HCT116 (cell line): Measurements from ENCODE around the gene SLC25A42. TPM values are rescaled to one million over a fixed set of nuclear protein-coding genes. Genes with fewer than 3 reads are reported as not detected.
A peak's percentile ranks its signal among the peaks of the same experiment; 100 is the strongest.

Experiments
- ATAC-seq: fragments of 200-7000 bp; cut with Tn5 transposase; 2 replicates; pipeline ENCODE4 v1.9.1; 2020; ENCODE audit warnings: mild to moderate bottlenecking, moderate library complexity
- BruUV-seq: library from RNA; stranded (reverse); fragments of 400-500 nt; replicated peaks from 2 replicates; lab custom pipeline; 2021; lab: Mats Ljungman, UMichigan
- CTCF ChIA-PET: fragments of 300-600 bp; sonication (Branson Sonifier 250); formaldehyde crosslinking; loops from one replicate; lab custom pipeline; 2021; ENCODE audit warnings: antibody characterized with exemption; lab: Charles Lee
- POLR2A ChIA-PET: fragments of 300-600, 350-600 bp; sonication (Branson Sonifier 250); formaldehyde crosslinking; loops from one replicate; lab custom pipeline; 2021; ENCODE audit warnings: antibody characterized with exemption; lab: Charles Lee
- RAD21 ChIA-PET, 2 experiments: fragments of 300-600 bp; sonication (Branson Sonifier 250); formaldehyde crosslinking; loops; one replicate each; lab custom pipeline; 2023; ENCODE audit warnings: low total read pairs in 2 of 2; ENCODE audit not compliant: uncharacterized antibody in 2 of 2, unreplicated experiment in 2 of 2, low non-redundant PET in 1 of 2; lab: Charles Lee
- DNase-seq: peaks from one replicate; pipeline ENCODE4 v3.0.0-alpha.2; 2010; ENCODE audit warnings: low read depth, low spot score
- H2AFZ ChIP-seq: fragments of 200-600 bp; shearing (Covaris generic), sonication (generic); 2 replicates; pipeline ENCODE4 v1.6.1; 2017; ENCODE audit warnings: low read depth, mixed run types, mixed read lengths, antibody characterized with exemption, low read length; ENCODE audit not compliant: poor library complexity, severe bottlenecking
- H3K27ac ChIP-seq: 2 replicates; pipeline ENCODE4 v1.5.1; 2012; ENCODE audit warnings: low read depth, low read length
- H3K27me3 ChIP-seq: fragments of 200-600 bp; sonication (generic); 2 replicates; pipeline ENCODE4 v1.6.1; 2016; ENCODE audit warnings: mixed run types, low read length, mixed read lengths; ENCODE audit not compliant: insufficient read depth
- H3K36me3 ChIP-seq, 2 experiments: fragments of 200-500 bp in 1 of 2; fragments of 200-600 bp in 1 of 2; sonication (Bioruptor generic) in 1 of 2; sonication (generic) in 1 of 2; 2 replicates each; pipeline versions ENCODE4 v1.5.1 to v1.6.1; 2014 to 2016; ENCODE audit warnings: low read length in 2 of 2, inconsistent platforms in 1 of 2, mixed read lengths in 1 of 2, mixed run types in 1 of 2; ENCODE audit not compliant: insufficient read depth in 2 of 2, control insufficient read depth in 1 of 2
- H3K4me1 ChIP-seq, 2 experiments: fragments of 200-600 bp in 1 of 2; sonication (generic) in 1 of 2; 2 replicates each; pipeline versions ENCODE4 v1.5.1 to v1.6.1; 2012 to 2017; ENCODE audit warnings: low read length in 2 of 2, inconsistent platforms in 1 of 2, mild to moderate bottlenecking in 1 of 2, mixed read lengths in 1 of 2, mixed run types in 1 of 2, moderate library complexity in 1 of 2; ENCODE audit not compliant: insufficient read depth in 2 of 2, control insufficient read depth in 1 of 2
- H3K4me2 ChIP-seq: fragments of 200-600 bp; sonication (generic); 2 replicates; pipeline ENCODE4 v1.6.1; 2017; ENCODE audit warnings: mixed run types, low read length, mixed read lengths
- H3K4me3 ChIP-seq, 2 experiments: fragments of 200-600 bp in 1 of 2; sonication (generic) in 1 of 2; replicated peaks in 1 of 2; 2 replicates each; pipeline ENCODE4 v1.5.1; 2011 to 2016; ENCODE audit warnings: low read length in 2 of 2, control low read depth in 1 of 2, low read depth in 1 of 2, mild to moderate bottlenecking in 1 of 2, mixed read lengths in 1 of 2, mixed run types in 1 of 2
- H3K79me2 ChIP-seq: fragments of 200-600 bp; sonication (generic); 2 replicates; pipeline ENCODE4 v1.6.1; 2017; ENCODE audit warnings: mild to moderate bottlenecking, mixed run types, low read length, moderate library complexity, mixed read lengths; ENCODE audit not compliant: insufficient read depth
- H3K9ac ChIP-seq: fragments of 200-600 bp; sonication (generic); 2 replicates; pipeline ENCODE4 v1.6.1; 2016; ENCODE audit warnings: low read length, mixed read lengths
- H3K9me2 ChIP-seq: fragments of 200-600 bp; sonication (generic), shearing (Covaris generic); 2 replicates; pipeline ENCODE4 v1.6.1; 2017; ENCODE audit warnings: mixed run types, mild to moderate bottlenecking, moderate library complexity; ENCODE audit not compliant: insufficient read depth
- H3K9me3 ChIP-seq, 2 experiments: fragments of 200-500 bp in 1 of 2; fragments of 200-600 bp in 1 of 2; sonication (Bioruptor generic) in 1 of 2; sonication (generic) in 1 of 2; 2 replicates each; pipeline ENCODE4 v1.6.1; 2014 to 2017; ENCODE audit warnings: low read length in 2 of 2, mixed read lengths in 2 of 2, inconsistent platforms in 1 of 2, low read depth in 1 of 2, mild to moderate bottlenecking in 1 of 2, mixed run types in 1 of 2, moderate library complexity in 1 of 2; ENCODE audit not compliant: control insufficient read depth in 1 of 2, insufficient read depth in 1 of 2
- H4K20me1 ChIP-seq: fragments of 200-600 bp; sonication (generic), shearing (Covaris generic); 2 replicates; pipeline ENCODE4 v1.6.1; 2017; ENCODE audit warnings: mixed run types, mild to moderate bottlenecking, moderate library complexity; ENCODE audit not compliant: insufficient read depth
- CEBPB ChIP-seq: IDR thresholded peaks from 2 replicates; pipeline ENCODE4 v1.6.1; 2012; ENCODE audit warnings: low read depth
- CTCF ChIP-seq, 3 experiments: fragments of 200-600 bp in 1 of 3; sonication (generic) in 1 of 3; IDR thresholded peaks in 2 of 3; conservative IDR thresholded peaks in 1 of 3; 2 replicates each; pipeline ENCODE4 v1.5.1; 2012 to 2017; ENCODE audit warnings: low read depth in 2 of 3, low read length in 2 of 3, antibody characterized with exemption in 1 of 3, borderline replicate concordance in 1 of 3, control low read depth in 1 of 3, mild to moderate bottlenecking in 1 of 3, mixed read lengths in 1 of 3, mixed run types in 1 of 3, moderate library complexity in 1 of 3; ENCODE audit not compliant: insufficient read depth in 1 of 3
- EZH2 ChIP-seq: fragments of 200-600 bp; sonication (generic); IDR thresholded peaks from 2 replicates; pipeline ENCODE4 v1.6.1; 2017; ENCODE audit warnings: antibody characterized with exemption, mixed run types
- FOSL1 ChIP-seq: IDR thresholded peaks from 2 replicates; pipeline ENCODE4 v1.6.1; 2012; ENCODE audit warnings: low read depth
- JUND ChIP-seq: IDR thresholded peaks from 2 replicates; pipeline ENCODE4 v1.6.1; 2012
- RAD21 ChIP-seq: IDR thresholded peaks from 2 replicates; pipeline ENCODE4 v1.6.1; 2012; ENCODE audit warnings: low read depth, mild to moderate bottlenecking
- ZNF274 ChIP-seq: fragments of 200-500 bp; sonication (Bioruptor generic); IDR thresholded peaks from 2 replicates; pipeline ENCODE4 v1.6.1; 2014; ENCODE audit warnings: mild to moderate bottlenecking, low read depth, low read length, inconsistent platforms
- intact Hi-C: fragments of 100-400 bp; cut with micrococcal nuclease; formaldehyde crosslinking; loops from 2 replicates; pipeline ENCODE4 v1.10.0; 2022
- total RNA-seq: library from RNA; stranded (reverse); gene quantifications from one replicate; pipeline ENCODE4 v1.2.1, GENCODE V29; 2021; ENCODE audit not compliant: unreplicated experiment

SLC25A42 gene
- total RNA-seq, 1 experiment from 2014 or later: 10.2 TPM

DNA sequence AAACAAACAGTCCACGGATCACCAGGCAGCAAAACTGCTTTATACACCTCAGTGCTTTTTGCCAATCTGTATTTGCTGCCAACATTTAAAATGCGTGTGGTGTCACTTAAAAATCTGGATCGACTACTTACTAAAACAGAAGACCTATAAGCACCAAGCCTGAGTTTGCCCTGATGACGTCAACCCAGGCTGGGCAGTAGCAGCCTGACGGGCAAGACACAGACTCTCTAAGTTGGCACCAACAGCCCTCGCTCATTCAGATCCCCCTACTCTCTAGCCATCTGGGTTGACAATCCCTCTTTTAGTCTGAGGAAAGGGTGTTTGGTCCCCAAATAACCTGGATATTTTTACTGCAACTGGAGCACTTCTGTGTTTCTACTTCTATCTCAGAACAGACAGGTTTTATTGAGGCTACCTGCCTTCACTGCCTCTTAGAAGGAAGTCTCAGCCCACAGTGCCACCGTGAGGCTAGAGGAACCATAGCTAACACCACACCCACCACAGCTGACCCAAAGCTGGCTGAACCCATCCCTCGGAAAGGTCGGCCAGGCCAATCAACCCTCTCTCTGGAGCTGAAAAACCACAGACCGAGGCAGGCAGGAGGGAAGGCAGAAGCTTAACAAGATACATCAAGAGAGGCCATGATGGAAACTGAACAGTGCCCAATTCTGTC is 37.4 kb upstream of the SLC25A42 start:
- Histone ChIP-seq H3K9ac (no peak overlapping the region), H3K27ac (no peak overlapping the region), H2AFZ (no peak overlapping the region), H3K9me3 (no peaks in the 10 kb centered on the region), H3K79me2 (peaks cover 88% of the 10 kb centered on the region), H3K4me1 (peaks cover 0 to under 1% of the 10 kb centered on the region in 2 experiments; a peak in 1 of 4 replicates), H3K4me2 (no peak overlapping the region), H3K9me2 (no peaks in the 10 kb centered on the region), H3K27me3 (no peaks in the 10 kb centered on the region), H3K36me3 (peaks cover 54 to 79% of the 10 kb centered on the region in 2 experiments), H3K4me3 (no peak overlapping the region), H4K20me1 (peaks cover 8% of the 10 kb centered on the region; the same call in 1 of the 2 replicates)
- DNase-seq: no peak
- RAD21 ChIA-PET: interaction anchor here in 1 of 2 experiments (0.6 kb wide), 1 partner anchor 109 kb away, joined by 3 read pairs; no protein-coding TSS in a partner anchor
- BruUV-seq: no TSS peak
- TF ChIP-seq CTCF (IDR thresholded peaks at IDR 0.05 in 2 of 3, conservative IDR thresholded peaks at IDR 0.05 in 1 of 3; ENCODE audit: borderline replicate concordance in 1 of 3, insufficient read depth in 1 of 3, low read depth in 2 of 3, low read length in 2 of 3): peak in 2 of 3 experiments; percentile 12 to 18; a peak in 1 of 6 replicates
- TF ChIP-seq RAD21: no peak
- no peak for TF ChIP-seq FOSL1
- no peak for TF ChIP-seq CEBPB
- no peak for TF ChIP-seq JUND
- TF ChIP-seq ZNF274: no peak
- TF ChIP-seq EZH2: no peak
- CTCF ChIA-PET: no interaction called here
- intact Hi-C loops: no loop called here
- peak; percentile 72; the same call in 1 of the 2 replicates for ATAC-seq
- POLR2A ChIA-PET: no interaction called here
